HG03095 (cell line): ENCODE measurements around the gene KLF7.

Source experiments
- ATAC-seq: cut with Tn5 transposase; IDR thresholded peaks from one replicate; pipeline ENCODE4 v1.9.1; 2021; ENCODE audit warnings: moderate library complexity; ENCODE audit not compliant: unreplicated experiment

The KLF7 gene

GRCh38 chr2:207130958-207131521 is 34.7 kb downstream of the KLF7 start:
- no peak for ATAC-seq

GRCh38 chr2:207129821-207130220 is 35.9 kb downstream of the KLF7 start:
- ATAC-seq: no peak

DNA sequence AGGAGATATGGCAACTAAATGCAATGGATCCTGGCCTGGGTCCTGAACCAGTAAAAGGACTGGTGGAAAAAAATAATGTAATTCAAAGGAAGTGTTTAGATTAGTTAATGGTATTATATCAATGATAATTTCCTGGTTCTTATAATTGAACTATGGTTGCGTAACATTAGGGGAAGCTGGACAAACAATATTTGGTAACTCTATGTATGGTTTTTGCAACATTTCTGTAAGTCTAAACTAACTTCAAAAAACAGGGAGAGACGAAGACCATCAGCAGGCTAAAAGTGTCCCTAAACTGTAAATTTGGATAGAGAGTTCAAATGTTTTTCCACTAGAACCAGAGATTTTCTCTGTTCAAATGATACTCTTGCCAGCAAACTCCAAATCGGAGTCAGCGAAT is 36.9 kb downstream of the KLF7 start:
- ATAC-seq: no peak

DNA sequence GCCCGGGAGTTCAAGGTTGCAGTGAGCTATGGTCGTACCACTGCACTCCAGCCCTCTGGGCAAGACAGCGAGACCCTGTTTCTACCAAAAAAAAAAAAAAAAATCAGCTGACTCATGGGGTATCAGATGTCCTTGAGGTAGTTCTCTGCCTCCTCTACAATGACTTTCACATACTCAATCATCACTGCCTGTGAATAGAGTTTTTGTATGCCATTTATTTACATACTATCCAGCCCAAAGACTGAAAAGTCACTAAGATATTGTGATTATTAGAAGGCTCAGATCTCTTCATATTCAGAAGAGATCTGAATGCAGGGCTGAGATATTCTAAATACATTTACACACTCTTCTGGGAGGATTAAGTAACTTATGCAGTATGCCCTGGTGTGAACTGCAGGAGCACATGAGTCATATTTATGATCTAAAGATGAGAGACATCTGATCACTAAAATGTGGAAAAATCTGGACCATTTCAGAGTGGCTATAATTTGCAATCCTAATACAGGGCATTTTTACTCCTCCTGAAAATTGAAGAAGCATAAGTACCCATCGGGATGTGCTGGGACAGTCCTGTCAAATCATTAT is 38.9 kb downstream of the KLF7 start:
- no peak for ATAC-seq

DNA sequence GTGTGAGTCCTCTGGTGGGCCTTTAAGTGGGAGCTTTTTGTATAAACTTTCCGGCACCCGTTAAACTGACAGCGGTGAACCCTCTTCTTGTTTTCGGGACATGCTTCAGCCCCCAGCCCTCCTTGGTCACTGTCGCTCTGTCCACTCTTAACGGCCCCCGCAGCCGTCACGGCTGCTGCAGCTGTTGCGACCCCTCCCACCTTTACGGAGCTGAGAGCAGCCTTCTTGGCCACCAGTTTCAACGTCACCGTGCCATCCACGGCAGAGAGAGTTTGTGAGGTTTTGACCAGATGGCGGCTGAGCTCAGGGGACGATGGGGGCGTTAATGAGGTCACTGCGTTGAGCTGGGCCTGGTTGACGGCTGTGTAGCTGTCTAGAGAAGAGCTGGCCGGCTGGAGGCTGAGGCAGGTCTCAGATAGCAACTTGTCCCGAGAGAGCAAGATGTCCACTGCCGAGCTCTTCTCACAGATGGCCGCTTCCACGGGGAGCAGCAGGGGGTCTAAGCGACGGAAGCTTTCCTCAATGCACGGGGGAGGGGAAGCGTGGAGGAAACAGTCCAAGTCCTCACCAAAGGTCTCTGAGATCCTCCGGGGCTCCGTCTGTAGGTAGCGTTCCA is 41.9 kb downstream of the KLF7 start:
- ATAC-seq: no peak

- no peak for ATAC-seq
These were observed 42.4 kb downstream of the KLF7 start for GRCh38 chr2:207123335-207123744.

DNA sequence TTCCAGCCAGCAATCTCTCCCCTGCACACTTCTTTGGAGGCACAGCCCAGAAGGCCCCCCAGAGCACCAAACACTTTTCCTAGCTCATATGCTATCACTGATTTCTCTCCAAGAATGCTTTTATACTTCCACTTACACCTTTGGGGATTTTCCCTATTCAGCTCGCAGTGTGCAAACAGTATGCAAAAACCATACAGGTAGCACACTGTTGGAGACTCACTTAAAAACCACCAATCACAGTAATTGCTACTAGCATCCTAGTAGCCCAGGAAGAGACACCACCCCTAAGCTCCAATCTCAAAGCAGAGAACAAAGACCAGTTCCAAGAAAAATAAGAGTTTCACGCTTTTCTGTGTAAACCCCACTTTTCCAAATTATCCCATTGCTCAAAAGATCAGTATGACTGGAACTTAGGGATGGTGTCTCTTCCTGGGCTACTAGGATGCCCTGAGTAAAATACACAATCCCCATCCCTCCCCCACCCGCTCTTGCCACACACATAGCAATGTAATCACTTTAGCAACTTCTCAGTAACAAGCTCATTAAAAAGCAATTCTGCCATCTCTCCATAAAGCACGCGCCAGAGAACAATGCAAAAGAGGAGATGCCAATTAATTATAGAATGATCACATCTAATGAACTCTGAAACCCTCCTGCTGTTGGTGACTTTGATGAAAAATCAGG is 43.0 kb downstream of the KLF7 start:
- ATAC-seq: no peak

DNA sequence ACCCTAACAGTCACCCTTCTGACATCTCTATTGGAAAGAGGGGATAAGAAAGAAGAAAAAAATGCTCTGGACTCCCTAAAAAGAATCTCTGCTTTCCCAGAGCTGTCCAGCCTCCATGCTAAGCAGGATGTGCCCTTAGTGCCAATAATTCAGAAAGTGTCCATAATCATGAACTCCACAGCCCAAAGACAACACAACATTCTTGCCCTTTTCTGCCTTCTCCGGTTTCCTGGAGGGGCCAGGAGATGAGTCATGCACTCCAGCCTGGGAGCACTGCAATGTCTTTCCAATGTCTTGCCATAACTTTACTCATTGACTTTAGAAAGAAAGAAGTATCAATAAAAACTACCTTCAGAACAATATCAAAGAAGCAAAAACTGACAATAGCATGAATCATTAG is 44.0 kb downstream of the KLF7 start:
- no peak for ATAC-seq

- no peak for ATAC-seq
These were observed 46.7 kb downstream of the KLF7 start for GRCh38 chr2:207119048-207119447.

- no peak for ATAC-seq
These were observed 48.1 kb downstream of the KLF7 start for GRCh38 chr2:207117668-207118067.

- no peak for ATAC-seq
These were observed 49.9 kb downstream of the KLF7 start for GRCh38 chr2:207115715-207116364.

DNA sequence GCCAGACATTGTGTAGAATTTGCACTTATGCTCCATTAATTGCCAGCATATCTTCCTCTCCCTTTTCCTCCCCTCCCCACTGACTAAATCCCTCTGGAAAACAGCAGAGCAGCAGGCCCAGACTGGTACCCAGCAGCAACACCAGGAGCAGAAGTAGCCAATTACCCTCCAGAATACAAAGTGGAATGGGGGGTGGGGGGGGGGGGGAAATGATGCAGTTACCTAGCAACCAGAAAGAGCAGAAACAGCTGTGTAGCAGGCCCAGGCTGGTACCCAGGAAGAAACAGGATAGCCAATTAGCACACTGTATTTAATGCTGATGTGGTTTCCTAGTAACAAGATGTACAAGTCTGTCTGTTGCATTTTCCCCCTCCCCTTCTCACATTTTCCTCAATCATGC is 52.3 kb downstream of the KLF7 start:
- no peak for ATAC-seq

- ATAC-seq: no peak
These were observed 53.0 kb downstream of the KLF7 start for GRCh38 chr2:207112785-207113184.

DNA sequence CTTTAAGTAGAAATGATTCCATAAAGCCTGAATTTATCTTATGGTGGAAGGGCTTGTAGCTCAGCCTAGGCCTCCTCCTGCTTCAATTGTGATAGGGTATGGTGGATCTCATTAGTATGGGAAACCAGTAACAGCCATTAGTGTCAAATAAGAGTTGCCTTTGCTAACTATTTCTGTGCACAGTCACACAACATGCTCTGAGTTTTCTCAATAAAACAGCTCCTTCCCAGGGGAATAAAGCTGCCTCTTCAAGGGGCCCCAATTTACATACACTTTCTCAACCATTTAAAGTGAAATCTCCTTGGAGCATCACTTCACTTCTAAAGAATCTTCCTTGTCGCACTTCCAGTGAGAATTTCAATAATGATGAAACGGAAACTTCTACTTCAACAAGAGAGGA is 53.4 kb downstream of the KLF7 start:
- ATAC-seq: no peak

DNA sequence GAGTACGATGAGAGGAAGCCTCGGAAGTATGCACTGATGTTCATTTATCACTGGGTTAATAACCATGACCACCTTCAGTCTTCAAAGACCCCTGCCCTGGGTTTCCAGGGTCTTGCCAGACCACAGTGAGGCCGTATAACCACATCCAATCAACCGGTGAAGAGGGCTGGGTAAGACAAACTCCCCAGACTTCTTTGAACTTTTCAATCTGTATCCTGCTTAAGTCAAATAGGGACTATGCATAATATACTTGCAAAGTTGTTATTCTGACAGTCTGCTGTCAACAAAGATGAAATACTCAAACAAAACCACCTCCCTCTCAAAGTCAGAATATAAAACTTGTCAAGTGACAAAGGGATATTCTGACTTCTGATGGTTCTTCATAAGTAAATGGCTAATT is 54.0 kb downstream of the KLF7 start:
- ATAC-seq: no peak

DNA sequence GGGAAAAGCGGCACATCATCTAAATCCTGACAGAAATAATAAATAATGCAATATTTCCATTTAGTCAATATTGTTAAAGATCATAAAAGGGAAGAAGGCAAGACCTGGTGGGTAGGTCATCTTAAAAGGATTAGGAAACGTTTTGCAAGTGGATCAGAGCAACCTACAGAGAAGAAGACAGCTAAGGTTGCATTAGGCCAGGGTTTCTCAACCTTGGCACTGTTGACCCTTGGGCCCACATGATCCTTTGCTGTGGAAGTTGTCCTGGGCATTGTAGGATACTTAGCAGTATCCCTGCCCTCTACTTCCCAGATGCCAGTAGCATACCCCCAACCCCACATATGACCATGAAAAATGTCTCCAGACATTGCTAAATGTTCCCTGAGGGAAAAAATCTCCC is 55.0 kb downstream of the KLF7 start:
- ATAC-seq: no peak

GRCh38 chr2:207110310-207110709 is 55.4 kb downstream of the KLF7 start:
- no peak for ATAC-seq

DNA sequence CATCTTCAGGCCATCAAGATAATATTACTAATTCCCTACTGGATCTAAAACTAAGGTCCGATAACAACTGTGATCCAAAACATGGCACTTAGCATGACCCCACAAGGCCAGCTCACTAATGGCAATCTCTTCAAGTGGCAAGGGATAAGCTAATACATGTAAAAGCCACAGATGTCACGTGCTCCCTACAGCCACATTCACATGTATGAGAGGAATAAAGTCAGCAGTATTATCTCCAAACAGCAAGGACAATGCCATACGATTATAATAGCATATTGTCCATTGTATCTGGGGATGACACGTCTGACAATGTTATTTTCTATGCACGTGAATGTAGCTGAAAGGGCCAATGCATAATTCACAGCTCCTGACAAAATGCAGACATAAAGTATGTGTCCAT is 56.0 kb downstream of the KLF7 start:
- ATAC-seq: no peak

- no peak for ATAC-seq
These were observed 57.3 kb downstream of the KLF7 start for GRCh38 chr2:207108440-207108839.

GRCh38 chr2:207107551-207107950 is 58.2 kb downstream of the KLF7 start:
- ATAC-seq: no peak

GRCh38 chr2:207107131-207107530 is 58.6 kb downstream of the KLF7 start:
- no peak for ATAC-seq

DNA sequence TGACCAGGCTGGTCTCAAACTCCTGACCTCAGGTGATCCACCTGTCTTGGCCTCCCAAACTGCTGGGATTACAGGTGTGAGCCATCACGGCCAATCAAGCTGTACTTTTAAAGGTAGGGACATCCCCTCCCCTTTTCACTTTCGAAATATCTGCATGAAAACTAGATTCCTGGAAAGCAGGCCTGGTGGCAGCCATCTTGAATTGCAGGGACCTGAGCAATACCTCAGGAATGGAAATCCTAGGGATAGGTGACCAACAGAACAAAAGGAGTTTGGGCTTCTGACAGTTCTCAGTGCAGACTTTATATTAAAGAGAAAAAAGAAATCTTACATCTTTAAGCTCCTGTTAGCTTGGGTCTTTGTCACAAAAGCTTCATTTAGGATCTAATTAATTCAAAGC is 62.6 kb downstream of the KLF7 start:
- ATAC-seq: no peak
